NCI-H748 treated with DMSO at 0.1 percent for 48 hours (cell line): ENCODE measurements around the gene NCOR1.
"Not testable (repeated sequence)": the region's sequence is repeated elsewhere in the genome, so short reads cannot be mapped to it uniquely, and the experiment has no call there.

Experiments used
- DNase-seq: peaks from one replicate; lab custom pipeline; 2025; lab: John Stamatoyannopoulos, UW

Gene NCOR1

GRCh38 chr17:16214190-16215001 lies 938 bp downstream of the NCOR1 start:
- DNase-seq, result peak; percentile 32

- no peak for DNase-seq
Observed at GRCh38 chr17:16212793-16213192, 2.5 kb downstream of the NCOR1 start.

DNA sequence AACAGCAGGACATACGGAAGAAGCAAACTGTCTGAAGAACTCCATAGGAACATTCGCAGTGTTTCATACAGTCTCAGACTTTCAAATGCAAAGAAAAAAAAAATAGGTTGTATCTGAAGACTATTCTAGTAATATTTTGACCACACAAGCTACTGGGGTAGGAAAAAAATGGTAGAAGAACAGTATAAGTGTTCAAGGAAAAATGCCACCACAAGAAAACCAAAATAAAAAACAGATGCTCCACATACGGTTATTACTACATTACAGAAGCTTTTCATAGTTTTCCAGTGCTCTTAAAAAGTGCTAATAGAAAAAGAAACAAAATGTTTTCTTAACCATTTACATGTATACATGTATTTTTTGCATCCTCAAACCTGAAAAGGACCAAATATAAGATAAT lies 3.7 kb downstream of the NCOR1 start:
- DNase-seq, result no peak

DNA sequence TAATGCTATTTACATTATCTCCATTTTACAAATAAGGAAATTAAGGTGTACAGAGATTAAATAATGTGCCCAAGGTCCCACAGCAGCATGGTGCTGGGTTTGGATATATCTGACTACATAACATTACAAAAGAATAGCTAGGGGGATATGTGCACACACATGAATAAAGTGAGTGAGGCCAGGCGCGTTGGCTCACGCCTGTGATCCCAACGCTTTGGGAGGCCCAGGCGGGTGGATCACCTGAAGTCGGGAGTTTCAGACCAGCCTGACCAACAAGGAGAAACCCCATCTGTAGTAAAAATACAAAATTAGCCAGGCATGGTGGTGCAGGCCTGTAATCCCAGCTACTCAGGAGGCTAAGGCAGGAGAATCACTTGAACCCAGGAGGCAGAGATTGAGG lies 10.6 kb downstream of the NCOR1 start:
- DNase-seq, result not testable (repeated sequence)

DNA sequence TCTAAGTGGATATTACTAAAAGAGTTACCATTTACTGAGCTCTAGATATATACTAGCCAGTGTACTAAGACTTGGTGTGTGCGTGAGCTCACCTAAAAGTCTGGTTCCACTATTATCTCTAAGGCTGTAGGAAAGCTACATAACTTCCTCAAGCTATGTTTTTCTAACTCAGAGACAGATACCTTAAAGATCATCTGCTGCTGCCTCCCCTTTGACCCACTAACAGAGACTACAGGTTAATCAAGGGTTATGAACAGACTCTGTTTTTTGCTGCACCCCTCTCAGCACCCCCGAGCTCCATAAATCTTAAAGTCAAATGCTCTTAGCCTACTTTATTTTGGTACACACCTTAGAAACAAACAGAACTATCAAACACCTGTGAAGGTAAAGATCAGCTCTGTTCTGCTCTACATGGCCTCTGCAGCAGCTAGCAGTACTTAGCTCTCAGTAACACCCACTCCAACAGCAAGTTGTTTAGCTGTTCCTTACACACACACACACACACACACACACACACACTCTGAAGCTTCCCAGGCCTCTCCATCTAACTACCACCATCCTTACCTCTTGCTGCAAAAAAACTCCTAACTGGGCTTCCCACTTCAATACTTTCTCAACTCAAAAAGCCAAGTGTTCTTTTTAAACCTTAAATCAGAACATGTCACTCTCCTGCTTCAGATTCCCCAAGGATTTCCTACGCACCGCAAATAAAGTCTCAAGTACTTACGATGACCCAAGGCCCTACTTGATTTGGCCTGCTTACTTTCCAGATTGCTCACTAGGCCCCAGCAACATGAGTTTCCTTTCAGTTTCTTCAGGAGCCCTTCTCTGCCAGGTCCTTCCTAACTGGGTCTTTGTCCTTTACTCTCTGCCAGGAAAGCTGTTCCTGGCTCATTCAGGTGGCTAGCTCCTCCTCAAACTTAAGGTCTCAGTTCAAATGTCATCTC lies 12.5 kb downstream of the NCOR1 start:
- DNase-seq, result not testable (repeated sequence)

GRCh38 chr17:16201693-16202131 lies 13.6 kb downstream of the NCOR1 start:
- DNase-seq, result not testable (repeated sequence)

GRCh38 chr17:16199093-16199492 lies 16.2 kb downstream of the NCOR1 start:
- DNase-seq, result no peak

GRCh38 chr17:16197276-16197675 lies 18.1 kb downstream of the NCOR1 start:
- no peak for DNase-seq

- not testable (repeated sequence) for DNase-seq
Observed at GRCh38 chr17:16194307-16194835, 21.0 kb downstream of the NCOR1 start.

- DNase-seq, result no peak
Observed at GRCh38 chr17:16191604-16192003, 23.7 kb downstream of the NCOR1 start.

DNA sequence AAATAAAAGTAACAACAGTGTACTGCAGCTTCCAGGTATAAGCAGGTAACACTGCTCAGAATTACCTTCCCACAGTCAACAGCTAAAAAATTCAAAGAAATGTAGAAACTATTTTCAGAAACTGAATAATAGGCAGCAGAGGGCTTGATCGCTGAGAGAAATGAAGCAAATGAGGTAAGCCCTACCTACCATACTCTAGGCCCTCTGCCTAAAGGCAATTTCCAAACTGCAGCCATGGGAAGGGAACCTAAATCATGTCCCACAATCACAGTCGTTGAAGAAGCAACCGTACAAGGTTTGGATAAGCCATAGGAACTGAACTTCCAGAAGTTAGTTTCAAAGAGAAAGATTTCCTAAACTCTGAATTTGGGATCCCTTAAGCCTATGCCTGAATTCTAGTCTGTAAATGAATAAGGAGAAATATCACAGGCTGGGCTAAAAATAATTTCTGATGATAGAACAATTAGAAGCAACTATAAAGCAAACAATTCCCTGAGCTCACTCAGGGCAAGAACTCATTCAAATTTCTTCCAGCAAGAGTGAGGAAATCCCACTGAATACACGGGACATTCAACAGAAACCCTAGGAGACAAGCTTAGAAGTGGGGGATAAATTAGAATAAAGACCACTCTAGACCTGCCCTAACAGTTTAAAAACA lies 24.5 kb downstream of the NCOR1 start:
- DNase-seq, result no peak

DNA sequence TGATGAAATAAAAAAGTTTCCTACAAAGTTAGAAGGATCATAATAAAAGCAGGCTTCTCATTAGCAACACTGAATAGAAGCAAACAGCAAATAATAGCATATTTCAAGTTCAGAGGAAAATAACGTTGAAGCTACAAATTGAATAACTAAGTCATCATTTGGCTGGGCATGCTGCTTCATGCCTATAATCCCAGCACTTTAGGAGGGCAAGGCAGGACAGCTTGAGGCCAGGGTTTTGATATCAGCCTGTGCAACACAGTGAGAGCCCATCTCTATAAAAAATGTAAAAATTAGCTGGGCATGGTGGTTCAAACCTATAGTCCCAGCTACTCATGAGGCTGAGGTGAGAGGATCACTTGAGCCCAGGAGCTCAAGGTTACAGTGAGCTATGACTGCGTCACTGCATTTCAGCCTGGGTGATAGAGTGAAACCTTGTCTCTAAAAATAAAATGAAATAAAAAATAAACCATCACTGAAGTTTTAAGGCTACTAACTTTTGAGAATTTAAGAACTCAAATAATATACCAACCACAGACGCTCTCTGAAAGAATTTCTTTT lies 25.5 kb downstream of the NCOR1 start:
- no peak for DNase-seq

GRCh38 chr17:16187642-16188041 lies 27.7 kb downstream of the NCOR1 start:
- no peak for DNase-seq

DNA sequence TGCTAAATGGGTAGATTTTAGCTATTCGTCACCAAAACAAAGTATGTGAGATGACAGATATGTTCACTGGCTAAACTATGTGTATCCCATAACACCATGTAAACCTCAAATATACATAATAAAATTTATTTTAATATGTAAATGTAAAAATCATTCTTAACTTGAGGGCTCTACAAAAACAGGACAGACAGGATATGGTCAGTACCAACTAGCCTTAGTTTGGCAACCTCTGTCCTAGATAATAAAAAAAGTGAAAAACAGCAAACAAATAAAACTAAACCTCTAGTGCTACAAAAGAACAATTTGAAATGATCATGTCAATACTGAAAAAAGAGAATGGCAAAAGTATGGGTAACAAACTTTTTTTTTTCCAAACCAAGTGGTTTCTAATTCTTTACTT lies 33.8 kb downstream of the NCOR1 start:
- no peak for DNase-seq

DNA sequence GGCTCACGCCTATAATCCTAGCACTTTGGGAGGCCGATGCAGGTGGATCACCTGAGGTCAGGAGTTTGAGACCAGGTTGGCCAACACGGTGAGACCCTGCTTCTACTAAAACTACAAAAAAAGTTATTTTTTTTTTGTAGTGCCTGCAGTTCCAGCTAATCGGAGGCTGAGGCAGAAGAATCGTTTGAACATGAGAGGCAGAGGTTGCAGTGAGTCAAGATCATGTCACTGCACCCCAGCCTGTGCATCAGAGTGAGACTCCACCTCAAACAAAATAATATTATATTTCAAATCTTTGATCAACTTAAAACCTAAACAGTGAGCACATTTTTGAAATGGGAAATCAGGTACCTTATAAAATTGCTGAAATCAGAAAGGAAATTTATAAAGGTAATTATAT lies 36.5 kb downstream of the NCOR1 start:
- no peak for DNase-seq

DNA sequence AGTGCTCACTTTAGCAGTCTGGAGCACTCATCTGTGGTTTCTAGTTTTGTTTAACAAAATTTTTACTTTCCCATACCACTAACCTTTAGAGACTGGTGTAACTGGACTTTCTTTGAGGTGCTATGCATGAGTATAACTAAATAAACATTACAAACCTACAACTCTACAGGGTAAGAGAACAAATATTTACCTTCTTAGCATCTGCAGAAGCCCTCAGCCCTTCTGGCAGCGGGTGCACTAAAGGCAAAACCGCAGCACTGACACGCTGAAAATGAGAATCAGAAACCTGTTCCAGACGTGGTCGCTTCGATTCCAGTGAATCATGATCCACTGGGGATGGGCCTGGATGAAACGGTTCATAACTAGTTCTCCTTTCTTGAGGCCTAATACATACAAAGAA lies 43.7 kb downstream of the NCOR1 start:
- DNase-seq, result no peak

DNA sequence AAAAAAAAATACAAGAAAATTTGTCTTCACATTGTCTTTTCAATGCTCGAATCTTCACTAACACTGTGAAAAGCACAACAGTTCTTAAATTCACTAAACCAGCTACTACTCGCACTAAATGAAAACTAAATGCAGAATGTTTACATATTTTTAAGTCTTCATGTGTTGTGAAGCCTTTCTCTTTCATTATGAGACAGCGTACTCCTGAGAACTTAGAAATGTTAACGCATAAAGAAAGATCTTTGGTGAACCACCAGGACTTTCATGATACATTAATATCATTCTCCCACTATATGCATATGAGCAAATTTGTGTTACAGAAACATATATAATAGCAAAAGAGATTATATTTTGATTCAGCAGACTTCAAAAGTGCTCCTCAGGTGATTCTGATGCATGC lies 48.6 kb downstream of the NCOR1 start:
- not testable (repeated sequence) for DNase-seq

GRCh38 chr17:16158714-16159113 lies 56.6 kb downstream of the NCOR1 start:
- DNase-seq, result no peak

DNA sequence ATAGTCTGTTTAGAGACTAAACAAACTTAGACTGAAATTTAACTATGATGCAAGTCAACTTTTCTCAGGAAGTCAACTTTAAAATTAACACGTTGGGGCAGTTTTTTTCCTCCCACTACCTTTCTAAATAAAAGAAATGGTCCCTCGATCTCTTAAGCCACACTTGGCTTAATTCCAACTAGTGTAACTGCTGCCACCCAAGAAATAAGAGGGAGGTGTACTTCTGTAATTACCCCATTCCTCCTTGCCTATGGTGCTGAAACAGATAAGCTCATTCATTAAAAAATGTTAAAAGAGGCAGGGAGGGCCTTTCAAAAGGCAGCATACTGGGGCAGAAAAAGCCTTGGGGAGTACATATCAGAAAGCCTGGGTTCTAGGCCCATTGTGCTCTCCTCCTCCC lies 59.8 kb downstream of the NCOR1 start:
- DNase-seq, result no peak

- DNase-seq, result not testable (repeated sequence)
Observed at GRCh38 chr17:16152326-16152725, 63.0 kb downstream of the NCOR1 start.

- no peak for DNase-seq
Observed at GRCh38 chr17:16150251-16150856, 65.0 kb downstream of the NCOR1 start.
